ENCODE data around the gene SUFU.

The SUFU gene

DNA sequence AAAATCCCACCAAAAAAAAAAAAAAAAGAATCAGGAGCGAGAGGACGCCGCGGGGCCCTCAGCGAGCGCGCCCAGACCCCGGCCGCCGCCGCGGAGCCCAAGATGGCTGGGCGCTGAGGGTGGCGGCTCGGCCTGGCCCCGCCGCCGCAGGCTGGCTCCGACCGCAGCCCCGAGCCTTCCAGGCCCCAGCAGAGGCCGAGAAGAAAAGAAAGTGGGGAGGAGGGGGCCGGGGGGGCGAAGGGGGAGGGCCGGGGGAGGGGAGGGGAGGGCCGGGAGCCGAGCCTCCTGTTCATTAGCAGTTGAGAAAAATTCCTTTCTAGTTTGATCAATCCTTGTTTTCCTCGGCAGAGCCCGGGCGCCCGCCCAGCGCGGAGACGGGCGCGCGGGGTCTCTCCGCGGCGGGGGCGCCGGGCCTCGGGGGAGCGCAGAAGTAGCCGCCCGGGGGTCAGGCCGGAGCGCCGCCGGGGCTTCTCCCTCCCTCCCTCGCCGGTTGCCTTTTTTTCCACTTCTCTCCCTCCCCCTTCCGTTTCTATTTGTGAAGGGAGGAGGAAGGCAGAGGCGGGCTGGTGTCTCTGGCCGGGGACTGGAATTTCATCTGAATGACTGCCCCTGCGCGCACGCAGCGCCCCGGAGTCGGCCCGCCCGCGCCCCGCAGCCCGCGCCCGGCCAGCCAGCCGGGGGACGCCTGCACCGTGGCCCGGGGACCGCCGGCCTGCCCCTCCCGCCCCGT lies 139.7 kb downstream of the SUFU start:
- peak overlapping the region; percentile 82 for H3K27ac Mint-ChIP-seq

DNA sequence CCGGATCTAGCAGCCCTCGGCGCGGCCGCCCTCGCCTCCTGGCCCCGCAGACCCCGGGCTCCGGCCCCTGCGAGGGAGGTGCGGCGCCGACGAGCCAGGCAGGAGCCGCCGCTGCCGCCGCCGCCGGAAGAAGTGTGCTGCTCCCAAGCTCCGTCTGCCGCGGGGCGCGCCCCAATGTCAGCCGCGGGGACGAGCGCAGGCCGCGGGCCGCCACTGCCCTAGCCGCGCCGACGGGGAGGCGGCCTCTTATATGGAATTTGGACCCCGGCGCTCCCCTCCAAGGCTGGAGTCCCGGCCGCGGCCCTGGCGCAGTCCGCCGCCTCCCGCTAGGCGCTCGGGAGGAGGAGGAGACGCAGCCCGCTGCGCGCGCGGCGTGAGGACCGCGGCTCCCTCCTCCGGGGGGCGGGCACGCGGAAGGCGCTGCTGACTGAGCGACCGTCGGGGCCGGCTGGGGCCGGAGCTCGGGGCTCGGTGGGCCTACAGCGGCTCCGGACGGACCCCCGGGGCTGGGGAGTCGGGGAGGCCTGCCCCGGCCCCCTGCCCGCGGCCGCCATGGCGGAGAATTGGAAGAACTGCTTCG lies 140.4 kb downstream of the SUFU start, which contains the start of gene TRIM8:
Gene TRIM8 (plus strand): TSS at position 414 of the 580 bp plus-strand sequence. CDS start 139 bp downstream, at position 553.
- Mint-ChIP-seq H3K27me3 (no peaks in the 10 kb centered on the region), H3K9me3 (no peaks in the 10 kb centered on the region), H3K27ac (peak within 1 kb of the TSS; percentile 98), H3K36me3 (ENCODE audit: low read depth) (peaks cover 25% of the 10 kb centered on the region), H3K4me1 (peaks cover 42% of the 10 kb centered on the region), H3K4me3 (peak within 1 kb of the TSS; percentile 96)
- ATAC-seq (no peak), DNase-seq (peak; percentile 66)

More for the DNA sequence above, 139.7 kb downstream of the SUFU start:
- Mint-ChIP-seq H3K4me1 (peaks cover 35% of the 10 kb centered on the region), H3K9me3 (no peaks in the 10 kb centered on the region), H3K27me3 (no peaks in the 10 kb centered on the region), H3K4me3 (peak overlapping the region; percentile 87), H3K36me3 (ENCODE audit: low read depth) (peaks cover 22% of the 10 kb centered on the region)
- peak; percentile 67 for DNase-seq
- no peak for ATAC-seq

DNA sequence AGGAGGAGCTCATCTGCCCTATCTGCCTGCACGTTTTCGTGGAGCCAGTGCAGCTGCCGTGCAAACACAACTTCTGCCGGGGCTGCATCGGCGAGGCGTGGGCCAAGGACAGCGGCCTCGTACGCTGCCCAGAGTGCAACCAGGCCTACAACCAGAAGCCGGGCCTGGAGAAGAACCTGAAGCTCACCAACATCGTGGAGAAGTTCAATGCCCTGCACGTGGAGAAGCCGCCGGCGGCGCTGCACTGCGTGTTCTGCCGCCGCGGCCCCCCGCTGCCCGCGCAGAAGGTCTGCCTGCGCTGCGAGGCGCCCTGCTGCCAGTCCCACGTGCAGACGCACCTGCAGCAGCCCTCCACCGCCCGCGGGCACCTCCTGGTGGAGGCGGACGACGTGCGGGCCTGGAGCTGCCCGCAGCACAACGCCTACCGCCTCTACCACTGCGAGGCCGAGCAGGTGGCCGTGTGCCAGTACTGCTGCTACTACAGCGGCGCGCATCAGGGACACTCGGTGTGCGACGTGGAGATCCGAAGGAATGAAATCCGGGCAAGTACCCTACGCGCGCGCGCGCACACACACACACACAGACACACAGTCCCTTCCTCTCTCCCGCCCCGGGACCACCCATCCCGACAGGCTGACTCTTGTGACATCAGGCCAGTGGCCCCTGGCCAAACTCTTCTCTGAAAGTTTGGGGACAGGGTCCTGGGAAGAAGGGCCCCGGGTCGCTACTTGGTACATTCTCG lies 141.0 kb downstream of the SUFU start:
- H3K4me1 Mint-ChIP-seq: peaks cover 46% of the 10 kb centered on the region
- ATAC-seq (peak; percentile 3), DNase-seq (peak; percentile 80)
- H3K4me3 Mint-ChIP-seq: peak overlapping the region; percentile 96
- H3K9me3 Mint-ChIP-seq: no peaks in the 10 kb centered on the region
- no peaks in the 10 kb centered on the region for H3K27me3 Mint-ChIP-seq
- peak overlapping the region; percentile 98 for H3K27ac Mint-ChIP-seq
- H3K36me3 Mint-ChIP-seq (ENCODE audit: low read depth): peaks cover 25% of the 10 kb centered on the region

DNA sequence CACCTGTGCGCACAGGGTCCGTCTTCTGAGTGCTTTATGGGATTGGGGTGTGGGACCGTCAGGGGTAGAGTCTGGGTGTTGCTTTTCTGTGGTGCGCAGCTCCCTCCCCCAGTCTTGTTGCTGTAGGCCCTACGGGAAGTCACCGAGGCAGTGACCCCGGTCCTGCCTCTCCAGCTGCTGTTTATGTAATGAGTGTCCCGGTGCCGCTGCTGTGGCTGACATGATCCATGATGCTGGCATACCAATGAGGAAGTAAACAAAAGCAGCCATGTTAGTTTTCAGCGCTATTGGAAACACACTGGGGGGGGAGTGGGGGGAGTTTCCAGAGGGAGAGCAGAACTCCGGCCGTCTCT lies 141.6 kb downstream of the SUFU start:
- Mint-ChIP-seq H3K4me3 (peak overlapping the region; percentile 96), H3K4me1 (peaks cover 51% of the 10 kb centered on the region), H3K27ac (peak overlapping the region; percentile 98), H3K9me3 (no peaks in the 10 kb centered on the region), H3K36me3 (ENCODE audit: low read depth) (peaks cover 25% of the 10 kb centered on the region), H3K27me3 (no peaks in the 10 kb centered on the region)
- ATAC-seq (no peak), DNase-seq (no peak)

DNA sequence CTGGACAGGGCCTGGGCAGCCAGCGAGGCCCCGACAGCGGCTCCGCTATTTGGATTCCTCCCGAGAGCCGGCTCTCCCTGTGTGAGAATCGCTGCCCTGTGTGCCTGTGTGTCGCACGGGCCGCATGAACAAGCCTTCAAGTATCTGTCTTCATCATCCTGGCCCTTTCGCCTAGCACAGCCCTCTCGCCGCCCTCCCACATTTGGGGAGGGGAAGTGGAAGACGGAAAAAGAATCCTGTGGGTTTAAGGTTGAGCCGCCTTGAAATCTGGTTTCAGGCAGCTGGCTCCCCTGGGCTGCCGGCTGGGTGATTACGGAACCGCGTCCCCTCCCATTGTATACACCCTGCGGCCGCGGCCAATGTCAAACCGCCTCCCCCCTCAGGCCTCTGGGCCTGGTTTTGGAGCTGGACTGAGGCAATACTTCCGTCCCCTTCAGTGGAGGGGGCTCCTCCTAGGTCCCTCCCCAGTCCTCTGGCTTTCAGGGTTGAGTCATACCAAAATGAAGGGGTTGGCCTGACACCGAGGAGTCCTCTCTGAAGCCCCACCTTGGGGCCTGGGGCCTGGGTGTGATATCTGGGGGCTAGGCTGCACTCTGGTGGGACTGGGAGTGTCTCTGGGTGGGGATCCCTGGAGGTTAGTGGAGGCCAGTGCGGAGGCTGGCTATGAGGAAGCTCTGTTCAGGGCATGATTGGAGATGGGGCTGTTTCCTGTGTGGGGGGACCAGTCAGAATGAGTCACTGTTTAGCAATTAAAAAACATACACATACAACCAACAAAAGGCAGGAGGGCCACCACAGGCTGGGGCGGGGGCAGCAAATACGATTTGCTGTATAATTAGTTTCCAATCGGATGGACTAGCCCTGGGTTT lies 142.2 kb downstream of the SUFU start:
- no peaks in the 10 kb centered on the region for H3K27me3 Mint-ChIP-seq
- H3K27ac Mint-ChIP-seq: peak overlapping the region; percentile 98
- ATAC-seq (peak; percentile 69), DNase-seq (peak; percentile 83)
- peaks cover 57% of the 10 kb centered on the region for H3K4me1 Mint-ChIP-seq
- no peaks in the 10 kb centered on the region for H3K9me3 Mint-ChIP-seq
- H3K36me3 Mint-ChIP-seq (ENCODE audit: low read depth): peaks cover 25% of the 10 kb centered on the region
- peak overlapping the region; percentile 96 for H3K4me3 Mint-ChIP-seq

DNA sequence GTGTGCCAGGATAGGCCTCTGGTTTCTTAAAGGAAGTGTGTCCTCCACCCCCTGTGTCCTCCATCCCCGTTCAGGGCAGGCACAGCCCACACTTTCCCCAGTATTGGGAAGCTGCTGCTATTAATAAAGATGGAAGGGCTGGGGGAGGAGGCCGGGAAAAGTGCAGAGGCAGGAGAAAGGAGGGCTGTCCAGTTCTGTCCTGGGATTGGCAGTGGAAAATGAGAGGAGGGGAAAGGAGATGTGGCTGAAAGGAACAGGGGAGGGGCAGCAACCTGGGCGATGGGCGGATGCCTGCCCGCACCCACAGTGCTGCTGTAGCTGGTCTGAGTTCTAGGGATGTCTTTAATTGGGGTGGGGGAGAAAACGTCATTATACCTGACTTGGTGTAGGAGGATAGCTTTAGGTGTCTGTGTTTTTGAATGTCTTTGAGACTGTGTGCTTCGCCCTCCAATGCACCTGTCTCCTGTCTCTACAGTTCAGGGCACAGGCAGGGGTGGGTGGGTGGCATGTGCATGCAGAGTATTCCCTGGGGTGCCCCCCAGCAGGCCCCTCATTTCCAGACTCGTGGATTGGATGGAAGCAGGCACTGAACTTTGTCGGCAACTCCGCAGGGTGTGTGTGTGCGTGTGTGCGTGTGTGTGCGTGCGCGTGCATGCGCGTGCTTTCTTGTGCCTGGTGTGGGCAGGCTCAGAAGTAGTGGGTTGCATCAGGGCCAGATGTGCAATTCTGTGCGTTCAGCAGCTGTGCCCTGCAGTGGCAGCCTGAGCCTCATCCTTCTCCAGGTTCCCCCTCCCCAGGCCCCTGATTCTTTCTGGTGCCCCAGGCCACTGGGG lies 143.1 kb downstream of the SUFU start:
- H3K9me3 Mint-ChIP-seq: no peaks in the 10 kb centered on the region

DNA sequence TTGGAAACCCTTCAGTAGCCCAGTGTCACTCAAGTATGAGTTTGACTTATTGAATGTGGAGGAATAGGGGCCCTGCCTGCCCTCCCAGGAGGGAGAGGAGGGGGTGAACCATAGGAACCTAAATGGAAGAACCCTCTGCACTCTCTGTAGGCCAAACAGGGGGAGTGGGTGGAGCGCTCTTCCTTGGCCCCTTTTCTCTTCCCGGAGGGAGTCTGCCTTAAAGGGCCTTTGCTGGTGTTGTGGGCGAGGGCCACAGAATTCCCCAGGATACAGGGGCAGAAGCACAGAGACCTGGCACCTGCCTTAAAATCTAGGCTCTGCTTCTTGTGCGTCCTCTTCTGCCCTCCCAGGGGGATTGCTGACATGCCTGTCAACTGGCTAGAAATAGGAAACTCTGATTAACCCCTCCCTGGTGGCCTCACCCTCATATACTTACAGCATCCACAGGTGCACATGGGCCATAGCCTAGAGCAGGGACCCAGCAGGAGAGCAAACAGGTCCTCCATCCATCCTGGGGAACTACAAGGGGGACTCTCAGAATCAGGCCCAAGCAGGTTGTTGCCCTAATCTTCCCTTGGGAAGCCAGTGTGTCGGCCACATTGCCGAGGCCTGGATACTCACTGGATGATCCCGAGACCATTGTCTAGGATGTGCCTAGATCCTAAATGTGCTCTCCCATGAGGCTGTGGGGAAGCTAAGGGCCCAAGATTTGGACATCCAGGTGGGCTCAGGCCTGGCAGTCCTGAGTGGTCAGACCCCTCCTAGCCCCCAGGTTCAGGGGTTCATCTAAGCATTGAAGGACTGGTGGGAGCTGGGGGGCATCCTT lies 143.9 kb downstream of the SUFU start:
- ATAC-seq (no peak), DNase-seq (no peak)
- peak overlapping the region; percentile 98 for H3K27ac Mint-ChIP-seq
- H3K4me1 Mint-ChIP-seq: peaks cover 67% of the 10 kb centered on the region
- peak overlapping the region; percentile 96 for H3K4me3 Mint-ChIP-seq
- no peaks in the 10 kb centered on the region for H3K9me3 Mint-ChIP-seq
- no peaks in the 10 kb centered on the region for H3K27me3 Mint-ChIP-seq
- peaks cover 32% of the 10 kb centered on the region for H3K36me3 Mint-ChIP-seq (ENCODE audit: low read depth)

More for the DNA sequence above, 143.1 kb downstream of the SUFU start:
- Mint-ChIP-seq H3K36me3 (ENCODE audit: low read depth) (peaks cover 25% of the 10 kb centered on the region), H3K4me1 (peaks cover 61% of the 10 kb centered on the region), H3K4me3 (peak overlapping the region; percentile 96), H3K27ac (peak overlapping the region; percentile 98), H3K27me3 (no peaks in the 10 kb centered on the region)
- peak; percentile 51 for DNase-seq
- no peak for ATAC-seq

DNA sequence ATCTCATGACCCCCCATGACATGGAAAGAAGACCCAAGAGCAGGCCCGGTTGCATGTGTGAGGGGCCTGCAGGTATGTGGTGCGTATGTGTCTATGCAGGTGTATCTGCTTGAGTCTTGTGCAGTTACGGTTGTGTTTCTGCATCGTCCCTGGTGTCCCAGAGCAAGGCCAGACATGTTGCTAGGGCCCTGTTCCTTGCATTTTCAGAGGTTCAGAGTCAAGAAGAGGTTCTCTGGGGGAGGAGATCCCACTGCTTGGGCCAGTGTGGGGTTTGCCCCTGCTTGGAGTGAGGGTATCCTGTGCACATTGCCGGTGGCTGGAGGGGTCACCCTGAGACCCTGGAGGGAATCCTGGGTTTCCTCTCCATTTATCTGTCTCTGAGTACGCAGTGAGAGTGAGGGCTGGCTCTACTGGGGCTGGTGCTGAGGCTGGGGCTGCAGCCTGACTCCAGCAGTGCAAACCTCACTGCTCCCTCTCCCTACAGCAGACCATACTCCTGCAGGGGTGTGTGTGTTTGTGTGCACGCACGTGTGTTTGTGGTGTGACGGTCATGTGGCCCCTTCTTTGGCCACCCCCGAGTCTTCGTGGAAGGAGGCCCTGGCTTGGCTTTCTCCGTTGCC lies 144.6 kb downstream of the SUFU start:
- no peak for ATAC-seq
- Mint-ChIP-seq H3K36me3 (ENCODE audit: low read depth) (peaks cover 39% of the 10 kb centered on the region), H3K27me3 (no peaks in the 10 kb centered on the region), H3K4me3 (peak overlapping the region; percentile 96), H3K9me3 (no peaks in the 10 kb centered on the region), H3K4me1 (peaks cover 74% of the 10 kb centered on the region), H3K27ac (no peak overlapping the region)
- no peak for DNase-seq

DNA sequence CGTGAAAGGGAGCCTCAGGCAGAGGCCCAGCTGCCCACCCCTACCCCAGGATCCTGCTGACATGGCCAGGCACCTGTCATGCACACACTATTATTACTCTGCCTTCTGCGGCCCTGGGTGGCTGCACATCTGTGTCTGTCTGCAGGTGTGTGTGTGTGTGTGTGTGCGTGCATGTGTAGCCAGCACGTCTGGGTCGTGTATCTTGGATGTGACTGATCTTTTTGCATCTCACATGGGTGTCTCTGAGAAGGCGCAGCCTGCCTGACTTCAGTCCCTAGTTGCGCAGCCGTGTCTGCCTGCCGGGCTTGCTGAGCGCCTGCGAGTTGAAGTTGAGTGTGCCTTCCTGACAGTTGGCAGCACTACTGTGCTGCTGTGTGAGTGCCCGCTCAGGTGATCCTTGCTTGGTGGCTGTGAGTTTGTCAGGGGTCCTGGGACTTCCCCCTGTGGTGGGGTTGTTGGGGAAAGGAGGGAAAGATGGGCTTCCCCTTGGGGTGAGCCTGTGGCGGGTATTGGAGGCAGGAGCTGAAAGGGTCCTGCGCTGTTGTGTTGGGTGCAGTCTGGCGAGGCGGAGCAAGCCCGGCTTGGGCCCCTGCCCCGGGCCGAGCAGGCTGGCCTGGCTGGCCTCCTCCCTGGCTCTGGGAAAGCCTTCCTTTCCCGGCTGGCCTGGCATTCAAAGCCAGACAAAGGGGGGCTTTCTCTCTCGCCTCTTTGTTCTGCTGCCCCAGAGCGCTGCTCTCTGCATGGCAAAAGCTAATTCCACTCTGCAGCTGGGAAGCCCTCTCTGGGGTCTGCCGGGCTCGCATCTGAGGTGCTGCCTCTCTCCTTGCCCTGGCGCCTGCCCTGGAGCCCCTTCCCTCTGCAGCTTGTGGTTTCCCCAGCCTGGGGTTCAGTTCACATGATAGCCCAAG lies 145.4 kb downstream of the SUFU start:
- Mint-ChIP-seq H3K4me3 (peak overlapping the region; percentile 96), H3K9me3 (no peaks in the 10 kb centered on the region), H3K27me3 (no peaks in the 10 kb centered on the region), H3K36me3 (ENCODE audit: low read depth) (peaks cover 45% of the 10 kb centered on the region), H3K27ac (peak overlapping the region; percentile 84), H3K4me1 (peaks cover 81% of the 10 kb centered on the region)
- ATAC-seq (peak; percentile 4), DNase-seq (peak; percentile 56)

DNA sequence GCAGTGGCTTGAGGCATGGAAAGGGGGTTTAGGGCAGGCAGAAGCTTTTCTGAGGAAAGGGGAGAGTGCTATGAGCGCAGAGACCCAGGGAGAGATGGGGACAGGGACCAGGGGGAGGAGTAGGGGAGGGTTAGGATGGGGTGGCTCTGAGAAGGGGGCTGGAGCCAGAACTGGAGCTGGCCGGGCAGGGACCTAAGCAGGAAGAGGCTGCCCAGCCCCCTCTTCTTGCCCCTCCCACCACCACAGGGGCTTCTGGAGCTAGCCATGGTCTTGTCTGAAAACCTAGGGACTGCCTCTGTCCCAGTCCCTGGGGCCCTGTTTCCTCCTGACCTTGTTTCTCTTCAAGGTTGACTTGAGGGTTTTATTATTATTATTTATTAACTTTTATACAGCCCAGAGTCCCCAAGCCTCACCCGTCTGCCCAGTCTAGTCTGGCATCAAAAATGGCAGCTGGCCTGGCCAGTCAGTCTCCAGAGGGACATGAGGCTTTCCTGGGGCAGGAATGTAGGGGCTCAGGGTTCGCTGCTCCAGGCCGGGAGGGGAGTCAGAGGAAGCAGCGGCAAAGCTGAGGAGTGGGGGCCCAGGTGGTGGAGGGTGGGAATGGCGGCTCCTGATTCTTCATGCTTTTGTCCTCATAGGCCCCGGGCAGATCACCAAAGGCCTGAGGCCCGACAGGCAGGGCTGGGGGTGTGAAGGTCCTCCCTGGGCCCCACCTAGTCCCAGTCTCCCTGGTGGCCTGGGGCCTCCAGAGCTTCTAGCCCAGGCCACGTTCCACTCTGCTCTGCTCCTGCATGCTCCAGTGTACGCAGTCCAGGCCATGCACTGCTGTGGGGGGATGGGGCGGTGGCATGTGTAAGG lies 146.3 kb downstream of the SUFU start:
- Mint-ChIP-seq H3K4me1 (peaks cover 81% of the 10 kb centered on the region), H3K36me3 (ENCODE audit: low read depth) (peaks cover 50% of the 10 kb centered on the region), H3K27me3 (no peaks in the 10 kb centered on the region), H3K4me3 (peak overlapping the region; percentile 96), H3K9me3 (no peaks in the 10 kb centered on the region), H3K27ac (peak overlapping the region; percentile 54)
- DNase-seq (no peak), ATAC-seq (no peak)

Measured in activated naive CD8-positive, alpha-beta T cell treated with anti-CD3 and anti-CD28 coated beads, Interleukin-2, amount 50 U/mL, for 24 hours (primary cell).